Cardiac muscle cell (in vitro differentiated cells and primary cell): Measurements from ENCODE around the gene MTIF3. TPM values are rescaled to one million over a fixed set of nuclear protein-coding genes. Genes with fewer than 3 reads are reported as not detected.

Source experiments
- DNase-seq, 2 donors: peaks; one replicate each; pipeline versions ENCODE4 v3.0.0 to v3.0.0-alpha.2; 2010 to 2017; ENCODE audit warnings: low read depth in 1 of 2, low spot score in 1 of 2
- H3K27ac ChIP-seq: fragments of 200-600 bp; sonication (generic); 2 replicates; pipeline ENCODE4 v1.5.1; 2016
- H3K27me3 ChIP-seq: fragments of 200-600 bp; sonication (generic); 2 replicates; pipeline ENCODE4 v1.6.0; 2016; ENCODE audit warnings: control low read depth
- H3K36me3 ChIP-seq: fragments of 200-600 bp; sonication (generic); 2 replicates; pipeline ENCODE4 v1.5.1; 2016; ENCODE audit warnings: control low read depth
- H3K4me1 ChIP-seq: fragments of 200-600 bp; sonication (generic); 2 replicates; pipeline ENCODE4 v1.8.1; 2017; ENCODE audit warnings: low read depth, mild to moderate bottlenecking, mixed run types
- H3K4me3 ChIP-seq: fragments of 200-600 bp; sonication (generic); 2 replicates; pipeline ENCODE4 v1.5.1; 2016; ENCODE audit warnings: mild to moderate bottlenecking
- H3K9me3 ChIP-seq: fragments of 200-600 bp; sonication (generic); 2 replicates; pipeline ENCODE4 v1.5.1; 2017; ENCODE audit warnings: low read depth, mild to moderate bottlenecking, control low read depth
- polyA plus RNA-seq: library from polyadenylated mRNA; unstranded; fragments of >200 nt; fragmentation: Nextera tagmentation; extraction: Ambion mirVana; gene quantifications from 2 replicates; pipeline ENCODE4 v1.2.1, GENCODE V29; 2016
- total RNA-seq: library from RNA; depleted of rRNA; stranded (reverse); fragments of >200 nt; gene quantifications from 2 replicates; pipeline ENCODE4 v1.2.3, GENCODE V29; 2016
- TF ChIP-seq, protein P1 (sequence below): IDR thresholded peaks from 2 replicates; pipeline ENCODE4 v1.5.1; 2012; ENCODE audit warnings: low read depth, mild to moderate bottlenecking, low read length

The MTIF3 gene
- total and polyA plus RNA-seq, 2 experiments from 2014 or later = 55.5 to 72.8 TPM

DNA sequence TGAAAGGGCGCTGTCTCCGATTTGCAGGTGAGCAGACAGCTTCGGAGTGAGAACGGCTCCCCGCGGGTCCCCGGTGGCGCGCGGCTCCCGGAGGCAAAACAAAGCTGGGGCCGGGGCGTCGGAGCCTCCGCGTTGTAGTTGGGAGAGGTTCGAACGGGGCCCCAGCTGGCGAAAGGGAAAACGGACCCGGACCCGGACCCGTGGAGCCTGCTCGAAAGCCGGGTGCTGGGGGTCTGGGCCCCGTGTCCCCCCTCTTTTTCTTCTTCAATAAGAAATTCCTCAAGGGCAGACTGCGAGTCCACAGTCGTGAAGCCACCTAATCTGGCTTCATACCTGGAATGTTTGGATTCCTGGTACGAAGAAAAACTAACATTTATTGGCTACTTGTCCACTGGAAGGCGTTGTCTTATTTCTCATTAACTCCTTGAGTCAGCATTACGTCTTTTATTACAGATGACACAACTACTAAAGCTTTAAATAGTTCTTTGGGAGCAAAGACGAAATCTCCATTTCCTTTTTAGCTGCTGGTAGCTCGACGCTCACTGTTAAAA is 632 bp upstream of the MTIF3 start:
- TF ChIP-seq, protein P1, sequence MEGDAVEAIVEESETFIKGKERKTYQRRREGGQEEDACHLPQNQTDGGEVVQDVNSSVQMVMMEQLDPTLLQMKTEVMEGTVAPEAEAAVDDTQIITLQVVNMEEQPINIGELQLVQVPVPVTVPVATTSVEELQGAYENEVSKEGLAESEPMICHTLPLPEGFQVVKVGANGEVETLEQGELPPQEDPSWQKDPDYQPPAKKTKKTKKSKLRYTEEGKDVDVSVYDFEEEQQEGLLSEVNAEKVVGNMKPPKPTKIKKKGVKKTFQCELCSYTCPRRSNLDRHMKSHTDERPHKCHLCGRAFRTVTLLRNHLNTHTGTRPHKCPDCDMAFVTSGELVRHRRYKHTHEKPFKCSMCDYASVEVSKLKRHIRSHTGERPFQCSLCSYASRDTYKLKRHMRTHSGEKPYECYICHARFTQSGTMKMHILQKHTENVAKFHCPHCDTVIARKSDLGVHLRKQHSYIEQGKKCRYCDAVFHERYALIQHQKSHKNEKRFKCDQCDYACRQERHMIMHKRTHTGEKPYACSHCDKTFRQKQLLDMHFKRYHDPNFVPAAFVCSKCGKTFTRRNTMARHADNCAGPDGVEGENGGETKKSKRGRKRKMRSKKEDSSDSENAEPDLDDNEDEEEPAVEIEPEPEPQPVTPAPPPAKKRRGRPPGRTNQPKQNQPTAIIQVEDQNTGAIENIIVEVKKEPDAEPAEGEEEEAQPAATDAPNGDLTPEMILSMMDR = peak; percentile 3
- peak; percentile 46 to 53 for DNase-seq
- H3K27me3 ChIP-seq = peaks cover 26% of the 10 kb centered on the region

DNA sequence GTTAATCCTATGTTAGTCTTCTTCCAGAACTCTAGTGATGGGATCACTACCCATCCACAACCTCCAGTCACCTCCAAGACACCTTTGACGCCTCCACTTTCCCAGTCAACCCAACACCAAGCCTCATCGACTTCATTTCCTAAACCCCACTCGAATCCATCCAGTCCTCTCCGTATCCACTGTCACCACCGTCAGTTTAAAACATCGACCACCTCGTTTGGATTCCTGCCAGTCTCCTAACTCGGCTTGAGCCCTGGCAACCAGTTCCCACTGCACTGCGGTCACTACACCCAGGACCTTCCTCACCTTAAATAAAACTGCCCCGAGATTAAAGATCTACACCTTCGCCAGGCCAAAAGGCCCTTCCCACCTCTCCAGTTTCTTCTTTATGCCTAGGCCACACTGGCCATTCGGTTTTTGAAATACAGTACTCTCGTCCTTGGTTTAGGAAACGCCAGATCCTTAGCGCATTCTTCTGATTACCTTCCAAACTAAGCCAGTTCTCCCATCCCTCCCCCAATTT is 1.2 kb downstream of the MTIF3 start:
- peaks cover 22% of the 10 kb centered on the region for H3K27me3 ChIP-seq
- no peaks in the 10 kb centered on the region for H3K36me3 ChIP-seq
- DNase-seq = no peak
- H3K9me3 ChIP-seq = no peaks in the 10 kb centered on the region
- TF ChIP-seq, protein P1 = no peak
- peak overlapping the region; percentile 52 for H3K4me3 ChIP-seq
- H3K4me1 ChIP-seq = no peaks in the 10 kb centered on the region
- peak overlapping the region; percentile 89 for H3K27ac ChIP-seq

More for the DNA sequence above, 632 bp upstream of the MTIF3 start:
- H3K9me3 ChIP-seq = no peaks in the 10 kb centered on the region
- H3K4me3 ChIP-seq = peak overlapping the region; percentile 52
- H3K36me3 ChIP-seq = no peaks in the 10 kb centered on the region
- peaks cover 6% of the 10 kb centered on the region for H3K4me1 ChIP-seq
- H3K27ac ChIP-seq = peak overlapping the region; percentile 89

DNA sequence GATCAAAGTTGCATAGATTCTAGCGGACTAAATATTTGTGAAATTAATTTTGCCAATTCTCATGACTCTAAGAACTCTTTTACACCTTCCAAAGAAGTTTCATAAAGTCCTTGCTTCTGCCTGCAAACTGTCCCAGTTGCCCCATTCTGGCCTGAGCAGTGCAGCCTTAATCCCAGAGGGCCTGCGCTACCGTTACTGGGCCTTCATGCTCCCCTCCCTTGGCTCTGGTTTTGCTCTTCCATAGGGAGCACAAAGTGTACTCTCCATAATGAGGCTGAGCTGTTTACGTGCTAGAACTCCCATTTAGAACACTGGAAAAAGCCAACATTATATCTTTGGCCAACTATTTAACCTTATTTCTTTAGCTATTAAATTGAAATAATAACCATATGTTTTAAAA is 2.1 kb downstream of the MTIF3 start:
- peaks cover 14% of the 10 kb centered on the region for H3K27me3 ChIP-seq
- TF ChIP-seq, protein P1 = no peak
- H3K27ac ChIP-seq = peak overlapping the region; percentile 89
- H3K4me1 ChIP-seq = no peaks in the 10 kb centered on the region
- no peaks in the 10 kb centered on the region for H3K9me3 ChIP-seq
- DNase-seq = no peak
- no peak overlapping the region for H3K4me3 ChIP-seq
- H3K36me3 ChIP-seq = no peaks in the 10 kb centered on the region

DNA sequence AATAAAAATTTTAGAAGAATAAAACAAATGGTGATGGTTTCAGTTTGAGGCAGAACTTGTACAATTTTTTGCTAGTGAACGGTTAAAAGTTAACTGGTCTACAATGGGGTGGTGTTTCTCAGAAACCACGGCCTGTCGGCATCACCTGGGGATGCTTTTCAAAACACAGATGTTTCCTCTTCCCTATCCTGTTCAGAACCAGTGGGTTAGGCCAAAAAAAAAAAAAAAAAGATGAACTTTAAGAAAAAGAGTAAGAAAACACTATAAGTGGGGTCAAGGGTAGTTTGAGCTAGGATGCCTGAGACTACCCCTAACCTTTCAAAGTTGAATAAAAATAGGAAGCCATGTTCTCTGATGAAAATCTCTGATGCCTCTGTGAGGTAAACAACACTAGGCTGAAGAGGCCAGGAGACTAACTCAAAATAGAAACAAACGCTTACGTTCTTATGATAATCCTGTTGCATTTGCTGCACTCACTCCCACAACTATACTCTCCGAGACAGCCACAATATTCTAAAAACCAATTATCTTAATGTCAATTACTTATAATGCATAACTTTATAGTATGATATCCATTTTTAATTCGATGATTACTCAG is 3.3 kb downstream of the MTIF3 start:
- TF ChIP-seq, protein P1 = no peak
- Histone ChIP-seq H3K4me3 (no peak overlapping the region), H3K27me3 (peaks cover 3% of the 10 kb centered on the region), H3K36me3 (no peaks in the 10 kb centered on the region), H3K27ac (no peak overlapping the region), H3K9me3 (no peaks in the 10 kb centered on the region), H3K4me1 (no peaks in the 10 kb centered on the region)
- DNase-seq = no peak

DNA sequence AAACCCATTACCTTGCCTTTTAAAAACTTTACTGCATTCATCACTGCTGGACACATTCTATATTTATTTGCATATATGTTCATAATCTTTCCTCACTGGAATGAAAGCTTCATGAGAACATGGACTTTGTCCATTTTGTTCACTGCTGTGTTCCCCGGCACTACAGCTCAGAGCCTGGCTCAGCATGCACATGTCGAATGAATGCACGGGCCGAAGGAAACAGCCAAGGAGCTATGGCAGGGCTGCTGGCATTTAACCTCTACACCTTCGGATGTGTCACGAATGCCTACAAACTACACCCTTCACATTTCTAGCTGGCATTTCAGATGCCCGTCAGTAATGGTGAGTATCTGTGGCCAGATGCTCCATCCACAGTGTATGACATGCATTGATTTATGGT is 7.6 kb downstream of the MTIF3 start:
- H3K9me3 ChIP-seq = no peaks in the 10 kb centered on the region
- peaks cover 2% of the 10 kb centered on the region for H3K36me3 ChIP-seq

More for the DNA sequence above, 7.6 kb downstream of the MTIF3 start:
- TF ChIP-seq, protein P1 = no peak
- no peak overlapping the region for H3K4me3 ChIP-seq
- no peaks in the 10 kb centered on the region for H3K27me3 ChIP-seq
- H3K27ac ChIP-seq = no peak overlapping the region
- no peaks in the 10 kb centered on the region for H3K4me1 ChIP-seq
- DNase-seq = no peak
